PC-9 (cell line): ENCODE measurements around the gene MYH11.

ENCODE experiments used
- EZH2 ChIP-seq: fragments of 200-600 bp; sonication (generic); IDR thresholded peaks from 2 replicates; pipeline ENCODE4 v1.8.0; 2017; ENCODE audit warnings: antibody characterized with exemption, low read depth
- TF ChIP-seq, protein P1 (sequence below): fragments of 200-600 bp; sonication (generic); conservative IDR thresholded peaks from 2 replicates; pipeline ENCODE4 v1.6.1; 2017; ENCODE audit warnings: mixed run types, antibody characterized with exemption, mild to moderate bottlenecking, moderate library complexity

GRCh38 chr16:15694499-15694898, 162.3 kb downstream of the MYH11 start:
- TF ChIP-seq, protein P1, sequence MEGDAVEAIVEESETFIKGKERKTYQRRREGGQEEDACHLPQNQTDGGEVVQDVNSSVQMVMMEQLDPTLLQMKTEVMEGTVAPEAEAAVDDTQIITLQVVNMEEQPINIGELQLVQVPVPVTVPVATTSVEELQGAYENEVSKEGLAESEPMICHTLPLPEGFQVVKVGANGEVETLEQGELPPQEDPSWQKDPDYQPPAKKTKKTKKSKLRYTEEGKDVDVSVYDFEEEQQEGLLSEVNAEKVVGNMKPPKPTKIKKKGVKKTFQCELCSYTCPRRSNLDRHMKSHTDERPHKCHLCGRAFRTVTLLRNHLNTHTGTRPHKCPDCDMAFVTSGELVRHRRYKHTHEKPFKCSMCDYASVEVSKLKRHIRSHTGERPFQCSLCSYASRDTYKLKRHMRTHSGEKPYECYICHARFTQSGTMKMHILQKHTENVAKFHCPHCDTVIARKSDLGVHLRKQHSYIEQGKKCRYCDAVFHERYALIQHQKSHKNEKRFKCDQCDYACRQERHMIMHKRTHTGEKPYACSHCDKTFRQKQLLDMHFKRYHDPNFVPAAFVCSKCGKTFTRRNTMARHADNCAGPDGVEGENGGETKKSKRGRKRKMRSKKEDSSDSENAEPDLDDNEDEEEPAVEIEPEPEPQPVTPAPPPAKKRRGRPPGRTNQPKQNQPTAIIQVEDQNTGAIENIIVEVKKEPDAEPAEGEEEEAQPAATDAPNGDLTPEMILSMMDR, result no peak
- no peak for TF ChIP-seq EZH2
